ENCODE results near the gene KLHL24.

DNA sequence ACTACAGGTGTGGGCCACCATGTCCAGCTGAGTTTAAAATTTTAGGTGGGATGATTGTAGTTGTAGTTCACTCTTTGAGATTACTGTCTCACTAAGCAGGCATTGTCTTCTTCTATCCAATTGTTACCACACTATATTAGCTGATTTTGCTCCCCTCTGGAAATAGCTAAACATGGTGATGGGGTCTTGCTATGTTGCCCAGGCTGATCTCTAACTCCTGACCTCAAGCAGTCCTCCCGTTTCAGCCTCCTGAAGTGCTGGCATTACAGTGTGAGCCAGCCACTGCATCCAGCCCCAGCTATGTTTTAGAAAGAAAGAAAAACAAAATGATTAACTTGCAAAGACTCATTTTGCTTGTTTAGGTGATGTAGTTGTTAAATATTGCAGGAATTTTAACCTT, 92.8 kb downstream of the KLHL24 start:
- TF ChIP-seq, protein P1, sequence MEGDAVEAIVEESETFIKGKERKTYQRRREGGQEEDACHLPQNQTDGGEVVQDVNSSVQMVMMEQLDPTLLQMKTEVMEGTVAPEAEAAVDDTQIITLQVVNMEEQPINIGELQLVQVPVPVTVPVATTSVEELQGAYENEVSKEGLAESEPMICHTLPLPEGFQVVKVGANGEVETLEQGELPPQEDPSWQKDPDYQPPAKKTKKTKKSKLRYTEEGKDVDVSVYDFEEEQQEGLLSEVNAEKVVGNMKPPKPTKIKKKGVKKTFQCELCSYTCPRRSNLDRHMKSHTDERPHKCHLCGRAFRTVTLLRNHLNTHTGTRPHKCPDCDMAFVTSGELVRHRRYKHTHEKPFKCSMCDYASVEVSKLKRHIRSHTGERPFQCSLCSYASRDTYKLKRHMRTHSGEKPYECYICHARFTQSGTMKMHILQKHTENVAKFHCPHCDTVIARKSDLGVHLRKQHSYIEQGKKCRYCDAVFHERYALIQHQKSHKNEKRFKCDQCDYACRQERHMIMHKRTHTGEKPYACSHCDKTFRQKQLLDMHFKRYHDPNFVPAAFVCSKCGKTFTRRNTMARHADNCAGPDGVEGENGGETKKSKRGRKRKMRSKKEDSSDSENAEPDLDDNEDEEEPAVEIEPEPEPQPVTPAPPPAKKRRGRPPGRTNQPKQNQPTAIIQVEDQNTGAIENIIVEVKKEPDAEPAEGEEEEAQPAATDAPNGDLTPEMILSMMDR (IDR thresholded peaks at IDR 0.05): no peak
- no peak for TF ChIP-seq POLR2A (IDR thresholded peaks at IDR 0.05)
